Activated CD8-positive, alpha-beta memory T cell treated with anti-CD3 and anti-CD28 coated beads, Interleukin-2, amount 10 ng/mL, durations not matched to agents 7 days and 5 days (primary cell): ENCODE results near the gene AUTS2. TPM values are rescaled to one million over a fixed set of nuclear protein-coding genes. Genes with fewer than 3 reads are reported as not detected.

Experiments
- ATAC-seq: fragments of 150-1000 bp; cut with Tn5 transposase; one replicate; pipeline ENCODE4 v1.10.0; 2021; ENCODE audit warnings: moderate library complexity
- CTCF ChIA-PET: fragments of 350-600 bp; sonication (Branson Sonifier 250); formaldehyde crosslinking; loops from one replicate; lab custom pipeline; 2021; ENCODE audit warnings: antibody characterized with exemption; lab: Charles Lee
- DNase-seq: peaks from one replicate; pipeline ENCODE4 v3.0.0-alpha.2; 2020
- H3K27ac Mint-ChIP-seq: one replicate; pipeline ENCODE4 v1.8.0; 2021; ENCODE audit warnings: mild to moderate bottlenecking, mixed read lengths
- H3K27me3 Mint-ChIP-seq: one replicate; pipeline ENCODE4 v1.8.0; 2021; ENCODE audit warnings: mixed read lengths
- H3K36me3 Mint-ChIP-seq: one replicate; pipeline ENCODE4 v1.8.0; 2021; ENCODE audit warnings: mild to moderate bottlenecking, mixed read lengths
- H3K4me1 Mint-ChIP-seq: one replicate; pipeline ENCODE4 v1.8.0; 2021; ENCODE audit warnings: mixed read lengths
- H3K4me3 Mint-ChIP-seq: one replicate; pipeline ENCODE4 v1.8.0; 2021; ENCODE audit warnings: mild to moderate bottlenecking, moderate library complexity, mixed read lengths
- H3K9me3 Mint-ChIP-seq: one replicate; pipeline ENCODE4 v1.8.0; 2022; ENCODE audit warnings: low read depth, mixed read lengths
- total RNA-seq, 2 experiments: library from RNA; stranded (reverse); gene quantifications; one replicate each; pipeline ENCODE4 v1.2.3, GENCODE V29; 2021

AUTS2 gene
- total RNA-seq, 2 experiments from 2014 or later = 9.5 to 24.4 TPM

DNA sequence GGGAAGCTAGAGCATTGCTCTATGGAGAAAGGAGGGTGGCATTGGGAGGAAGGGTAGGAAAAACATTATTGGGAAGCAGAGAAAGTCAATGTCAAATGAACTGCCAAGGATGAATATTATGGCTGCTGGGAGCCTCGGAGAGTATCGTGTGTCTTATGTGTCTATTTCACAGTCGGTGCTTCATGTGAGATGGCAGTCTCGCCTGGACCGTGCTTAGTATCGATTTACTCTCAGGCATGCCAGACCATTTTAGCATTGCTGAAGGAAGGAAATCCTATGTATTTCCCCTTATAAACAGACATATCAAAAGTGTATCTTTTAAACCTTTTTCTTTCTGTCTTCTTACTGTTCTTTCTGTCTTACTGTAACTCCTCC is 612.6 kb downstream of the AUTS2 start:
- H3K4me3 Mint-ChIP-seq = no peak overlapping the region
- H3K4me1 Mint-ChIP-seq = no peaks in the 10 kb centered on the region
- H3K27me3 Mint-ChIP-seq = no peaks in the 10 kb centered on the region
- CTCF ChIA-PET = no interaction called here
- H3K27ac Mint-ChIP-seq = no peak overlapping the region
- no peaks in the 10 kb centered on the region for H3K36me3 Mint-ChIP-seq
- DNase-seq = no peak
- ATAC-seq = no peak
- no peaks in the 10 kb centered on the region for H3K9me3 Mint-ChIP-seq

- Mint-ChIP-seq H3K27me3 (no peaks in the 10 kb centered on the region), H3K36me3 (no peaks in the 10 kb centered on the region)
Measured at GRCh38 chr7:70212281-70212680, 614.0 kb downstream of the AUTS2 start.

GRCh38 chr7:70214071-70214470 is 615.8 kb downstream of the AUTS2 start:
- H3K9me3 Mint-ChIP-seq = no peaks in the 10 kb centered on the region
- H3K4me1 Mint-ChIP-seq = peaks cover 2% of the 10 kb centered on the region
- H3K27me3 Mint-ChIP-seq = no peaks in the 10 kb centered on the region
- ATAC-seq (no peak), DNase-seq (no peak)
- H3K36me3 Mint-ChIP-seq = no peaks in the 10 kb centered on the region
- no peak overlapping the region for H3K4me3 Mint-ChIP-seq
- CTCF ChIA-PET = no interaction called here
- H3K27ac Mint-ChIP-seq = no peak overlapping the region

More at GRCh38 chr7:70212281-70212680, 614.0 kb downstream of the AUTS2 start:
- Mint-ChIP-seq H3K9me3 (no peaks in the 10 kb centered on the region), H3K27ac (no peak overlapping the region), H3K4me1 (peaks cover 2% of the 10 kb centered on the region), H3K4me3 (no peak overlapping the region)
- CTCF ChIA-PET = no interaction called here
- no peak for ATAC-seq
- no peak for DNase-seq

GRCh38 chr7:70215491-70215890 is 617.2 kb downstream of the AUTS2 start:
- H3K4me1 Mint-ChIP-seq = peaks cover 2% of the 10 kb centered on the region
- CTCF ChIA-PET = no interaction called here
- no peak overlapping the region for H3K27ac Mint-ChIP-seq
- H3K36me3 Mint-ChIP-seq = no peaks in the 10 kb centered on the region
- ATAC-seq (no peak), DNase-seq (no peak)
- no peaks in the 10 kb centered on the region for H3K9me3 Mint-ChIP-seq
- no peak overlapping the region for H3K4me3 Mint-ChIP-seq
- no peaks in the 10 kb centered on the region for H3K27me3 Mint-ChIP-seq

GRCh38 chr7:70217571-70217970 is 619.3 kb downstream of the AUTS2 start:
- no peak for ATAC-seq
- no peaks in the 10 kb centered on the region for H3K27me3 Mint-ChIP-seq
- no peak overlapping the region for H3K4me3 Mint-ChIP-seq
- DNase-seq = no peak
- H3K9me3 Mint-ChIP-seq = no peaks in the 10 kb centered on the region
- CTCF ChIA-PET = no interaction called here
- H3K36me3 Mint-ChIP-seq = no peaks in the 10 kb centered on the region
- peaks cover 2% of the 10 kb centered on the region for H3K4me1 Mint-ChIP-seq
- H3K27ac Mint-ChIP-seq = no peak overlapping the region

DNA sequence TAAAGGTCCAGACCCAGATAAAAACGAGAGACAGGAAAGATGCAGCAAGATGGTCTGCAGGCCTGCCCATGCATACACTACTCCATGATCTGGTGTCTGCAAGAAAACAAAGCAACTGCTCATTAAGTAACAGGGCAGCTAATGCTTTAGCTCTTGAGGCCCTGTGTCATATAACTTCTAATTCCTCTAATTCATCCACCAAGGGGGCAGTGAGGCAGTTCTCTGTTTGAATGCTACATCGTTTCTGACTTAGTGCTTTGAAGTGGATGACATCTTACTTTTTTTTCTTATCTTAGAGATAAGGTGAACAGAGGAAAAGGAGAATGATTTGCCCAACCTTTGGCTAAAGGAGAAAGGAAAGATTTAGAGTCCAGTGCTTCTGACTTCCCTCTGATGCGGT is 619.7 kb downstream of the AUTS2 start:
- CTCF ChIA-PET = no interaction called here
- H3K4me1 Mint-ChIP-seq = peaks cover 2% of the 10 kb centered on the region
- no peak overlapping the region for H3K4me3 Mint-ChIP-seq
- no peaks in the 10 kb centered on the region for H3K9me3 Mint-ChIP-seq
- no peak overlapping the region for H3K27ac Mint-ChIP-seq
- ATAC-seq (no peak), DNase-seq (no peak)
- no peaks in the 10 kb centered on the region for H3K36me3 Mint-ChIP-seq
- no peaks in the 10 kb centered on the region for H3K27me3 Mint-ChIP-seq

DNA sequence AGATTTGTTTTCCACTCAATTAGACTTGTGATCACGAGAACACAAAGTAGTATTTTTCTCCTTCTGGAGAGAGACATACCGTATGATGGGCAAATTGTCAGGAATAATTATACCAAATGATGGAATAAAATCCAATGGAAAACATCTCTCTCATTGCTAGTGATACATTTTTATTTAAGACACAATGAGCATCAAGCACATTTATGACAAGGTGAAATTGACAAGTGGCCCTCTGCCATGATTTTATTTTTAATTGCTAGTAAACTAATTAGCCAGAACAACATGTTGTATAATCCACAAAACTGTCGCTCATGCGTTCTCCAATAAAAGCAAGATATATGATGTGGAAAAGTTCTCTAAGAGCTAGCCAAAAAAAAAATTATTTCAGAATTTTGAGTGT is 620.8 kb downstream of the AUTS2 start:
- H3K4me3 Mint-ChIP-seq = no peak overlapping the region
- no peak for ATAC-seq
- DNase-seq = no peak
- CTCF ChIA-PET = no interaction called here
- H3K27me3 Mint-ChIP-seq = no peaks in the 10 kb centered on the region
- no peak overlapping the region for H3K27ac Mint-ChIP-seq
- H3K36me3 Mint-ChIP-seq = no peaks in the 10 kb centered on the region
- peaks cover 2% of the 10 kb centered on the region for H3K4me1 Mint-ChIP-seq
- no peaks in the 10 kb centered on the region for H3K9me3 Mint-ChIP-seq

GRCh38 chr7:70229242-70229641 is 631.0 kb downstream of the AUTS2 start:
- Mint-ChIP-seq H3K4me3 (no peak overlapping the region), H3K27ac (no peak overlapping the region), H3K27me3 (no peaks in the 10 kb centered on the region), H3K4me1 (no peaks in the 10 kb centered on the region), H3K9me3 (peaks cover 13% of the 10 kb centered on the region), H3K36me3 (no peaks in the 10 kb centered on the region)
- CTCF ChIA-PET = no interaction called here
- ATAC-seq (no peak), DNase-seq (no peak)

GRCh38 chr7:70230761-70231160 is 632.5 kb downstream of the AUTS2 start:
- Mint-ChIP-seq H3K27ac (no peak overlapping the region), H3K9me3 (peaks cover 13% of the 10 kb centered on the region), H3K4me1 (no peaks in the 10 kb centered on the region), H3K36me3 (no peaks in the 10 kb centered on the region), H3K27me3 (no peaks in the 10 kb centered on the region), H3K4me3 (no peak overlapping the region)
- ATAC-seq (no peak), DNase-seq (no peak)
- CTCF ChIA-PET = no interaction called here

DNA sequence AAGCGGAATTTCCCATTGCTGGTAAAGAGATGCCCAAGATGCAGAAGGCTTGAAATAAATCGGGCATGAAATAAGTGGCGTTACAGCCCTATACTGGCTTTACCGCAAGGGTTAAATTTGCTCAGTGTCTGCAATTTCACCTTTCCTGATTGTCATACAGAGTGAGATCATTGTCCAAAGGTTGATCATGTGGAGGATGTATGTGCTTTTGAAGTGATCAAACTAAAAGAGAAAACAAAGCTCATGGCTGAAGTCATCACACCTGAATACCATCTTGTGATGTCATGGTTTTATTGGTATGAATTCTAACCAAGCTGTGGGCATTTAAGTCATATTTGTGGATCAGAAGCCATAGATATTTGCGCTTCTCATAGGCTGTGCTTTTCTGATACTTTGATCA is 635.5 kb downstream of the AUTS2 start:
- Mint-ChIP-seq H3K4me1 (no peaks in the 10 kb centered on the region), H3K36me3 (no peaks in the 10 kb centered on the region), H3K4me3 (no peak overlapping the region), H3K9me3 (peaks cover 13% of the 10 kb centered on the region), H3K27me3 (no peaks in the 10 kb centered on the region), H3K27ac (no peak overlapping the region)
- DNase-seq (no peak), ATAC-seq (no peak)
- CTCF ChIA-PET = no interaction called here

GRCh38 chr7:70237256-70237655 is 639.0 kb downstream of the AUTS2 start:
- Mint-ChIP-seq H3K9me3 (no peaks in the 10 kb centered on the region), H3K36me3 (no peaks in the 10 kb centered on the region), H3K27me3 (no peaks in the 10 kb centered on the region), H3K27ac (no peak overlapping the region), H3K4me1 (no peaks in the 10 kb centered on the region), H3K4me3 (no peak overlapping the region)
- DNase-seq (no peak), ATAC-seq (no peak)
- CTCF ChIA-PET = no interaction called here

GRCh38 chr7:70237831-70238575 is 639.7 kb downstream of the AUTS2 start:
- Mint-ChIP-seq H3K4me1 (no peaks in the 10 kb centered on the region), H3K27me3 (no peaks in the 10 kb centered on the region), H3K36me3 (no peaks in the 10 kb centered on the region), H3K27ac (no peak overlapping the region), H3K9me3 (no peaks in the 10 kb centered on the region), H3K4me3 (no peak overlapping the region)
- no peak for ATAC-seq
- CTCF ChIA-PET = no interaction called here
- no peak for DNase-seq

DNA sequence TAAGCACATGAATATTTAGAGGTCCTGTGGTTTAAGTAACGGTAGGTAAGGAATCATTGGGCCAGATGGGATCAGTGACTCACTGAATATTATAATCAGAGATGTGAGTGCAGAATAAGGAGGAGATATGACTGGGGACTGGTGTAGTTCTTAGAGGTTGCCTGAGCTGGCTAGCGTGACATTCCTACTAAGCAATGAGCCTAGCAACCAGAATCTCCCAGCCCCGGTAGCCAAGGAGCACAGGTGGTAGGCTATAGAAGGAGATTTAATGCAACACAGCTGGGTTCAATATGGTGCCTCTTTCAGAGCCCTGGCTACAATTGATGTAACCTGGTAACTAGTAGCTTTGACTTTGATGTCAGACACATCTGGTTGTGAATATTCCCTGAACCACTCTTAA is 641.6 kb downstream of the AUTS2 start:
- no peaks in the 10 kb centered on the region for H3K9me3 Mint-ChIP-seq
- ATAC-seq = no peak
- H3K4me3 Mint-ChIP-seq = no peak overlapping the region
- H3K27ac Mint-ChIP-seq = no peak overlapping the region
- no peaks in the 10 kb centered on the region for H3K27me3 Mint-ChIP-seq
- no peaks in the 10 kb centered on the region for H3K36me3 Mint-ChIP-seq
- CTCF ChIA-PET = no interaction called here
- no peak for DNase-seq
- no peaks in the 10 kb centered on the region for H3K4me1 Mint-ChIP-seq

GRCh38 chr7:70240873-70241272 is 642.6 kb downstream of the AUTS2 start:
- Mint-ChIP-seq H3K27me3 (no peaks in the 10 kb centered on the region), H3K36me3 (no peaks in the 10 kb centered on the region), H3K4me1 (no peaks in the 10 kb centered on the region), H3K27ac (no peak overlapping the region), H3K9me3 (no peaks in the 10 kb centered on the region), H3K4me3 (no peak overlapping the region)
- DNase-seq = no peak
- CTCF ChIA-PET = no interaction called here
- no peak for ATAC-seq
